HG03521 (cell line): ENCODE measurements around the gene SLC28A3.

Experiments
- ATAC-seq: cut with Tn5 transposase; IDR thresholded peaks from one replicate; pipeline ENCODE4 v1.9.1; 2021; ENCODE audit warnings: mild to moderate bottlenecking, moderate library complexity; ENCODE audit not compliant: unreplicated experiment

Gene SLC28A3

DNA sequence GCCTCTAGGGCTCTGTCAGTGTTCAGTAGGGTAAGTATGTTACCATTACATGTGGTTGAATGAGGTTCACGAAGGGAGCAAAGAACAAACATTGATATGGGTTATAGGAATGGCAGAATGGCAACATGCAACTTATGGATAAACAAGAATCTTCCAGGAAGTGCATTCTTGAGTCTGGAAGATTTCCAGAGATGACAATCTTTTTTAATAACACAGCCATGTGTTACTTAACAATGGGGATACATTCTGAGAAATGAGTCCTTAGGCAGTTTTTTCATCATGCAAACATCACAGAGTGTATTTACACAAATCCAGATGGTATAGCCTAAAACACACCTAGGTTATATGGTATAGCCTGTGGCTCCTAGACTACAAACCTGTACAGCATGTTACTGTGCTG is 9.1 kb upstream of the SLC28A3 start:
- no peak for ATAC-seq

DNA sequence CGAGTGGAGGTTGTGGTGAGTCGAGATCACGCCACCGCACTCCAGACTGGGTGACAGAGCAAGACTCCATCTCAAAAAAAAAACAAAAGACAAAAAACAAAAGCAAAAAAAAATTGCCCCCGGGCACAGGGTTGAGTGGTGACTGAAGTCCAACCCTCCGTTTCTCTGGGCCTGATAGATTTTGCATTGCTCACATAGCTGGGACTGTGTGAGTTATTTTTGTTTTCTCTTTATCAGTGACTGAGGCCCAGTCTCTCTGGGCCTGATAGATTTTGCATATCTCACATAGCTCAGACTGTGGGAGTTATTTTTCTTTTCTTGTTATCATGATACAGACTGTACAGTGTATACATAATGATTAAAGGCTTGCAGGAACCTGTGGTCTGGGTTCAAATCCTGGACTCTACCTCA is 2.6 kb upstream of the SLC28A3 start:
- ATAC-seq, result no peak

DNA sequence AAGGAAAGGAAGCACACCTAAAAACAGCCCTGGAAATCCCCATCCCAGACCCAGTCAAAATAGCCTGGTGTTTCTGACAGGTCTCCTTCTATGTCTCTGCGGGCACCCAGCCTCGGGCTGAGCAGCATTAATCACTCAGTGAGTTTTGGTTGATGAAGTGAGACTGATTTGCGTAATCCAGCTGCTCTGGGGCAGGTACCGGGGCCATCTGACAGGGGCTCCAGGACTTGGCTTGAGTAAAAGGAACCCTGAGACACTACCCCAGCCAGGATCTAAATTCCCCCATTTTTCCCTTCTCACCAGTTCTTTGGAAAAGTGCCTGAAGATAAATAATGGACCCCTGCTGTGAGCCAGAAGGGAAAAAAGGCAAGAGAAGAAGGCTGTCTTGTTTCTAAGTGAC is 596 bp downstream of the SLC28A3 start:
- no peak for ATAC-seq

DNA sequence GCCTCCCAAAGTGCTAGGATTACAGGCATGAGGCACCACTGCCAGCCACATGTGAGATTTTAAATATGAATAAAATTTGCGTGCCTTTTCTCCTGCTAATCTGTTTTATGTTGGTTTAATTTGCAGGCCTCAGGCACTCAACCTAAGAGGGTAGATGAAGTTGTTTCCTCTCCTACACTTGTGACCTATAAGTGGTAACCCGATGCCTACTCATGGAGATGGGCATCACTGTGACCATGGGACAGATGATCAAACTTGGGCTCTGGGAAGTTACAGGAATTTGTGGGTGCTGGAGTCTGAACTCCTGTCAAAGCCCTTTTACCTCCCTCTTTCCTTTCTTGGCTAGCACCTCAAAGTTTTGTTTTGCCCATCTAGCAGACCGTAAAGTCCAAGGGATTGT is 1.1 kb downstream of the SLC28A3 start:
- ATAC-seq, result no peak

DNA sequence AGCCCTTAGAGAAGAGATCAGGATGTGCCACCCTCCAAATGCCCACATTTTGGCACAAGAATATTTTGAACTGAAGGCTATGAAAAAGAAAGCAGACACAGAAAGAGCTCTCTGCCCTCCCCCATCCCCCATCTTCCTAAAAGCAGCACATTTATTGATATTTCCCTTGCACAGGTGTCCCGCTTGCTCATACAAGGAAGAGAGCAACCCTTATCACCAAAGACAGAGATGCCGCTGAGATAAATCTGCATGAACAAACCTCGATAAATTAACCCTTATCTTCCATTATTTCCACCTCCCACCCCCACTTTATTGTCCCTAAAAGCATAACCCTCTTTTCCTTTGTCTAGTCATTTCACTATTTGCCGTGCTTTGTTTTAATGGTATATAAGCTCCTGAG is 1.8 kb downstream of the SLC28A3 start:
- ATAC-seq, result no peak

DNA sequence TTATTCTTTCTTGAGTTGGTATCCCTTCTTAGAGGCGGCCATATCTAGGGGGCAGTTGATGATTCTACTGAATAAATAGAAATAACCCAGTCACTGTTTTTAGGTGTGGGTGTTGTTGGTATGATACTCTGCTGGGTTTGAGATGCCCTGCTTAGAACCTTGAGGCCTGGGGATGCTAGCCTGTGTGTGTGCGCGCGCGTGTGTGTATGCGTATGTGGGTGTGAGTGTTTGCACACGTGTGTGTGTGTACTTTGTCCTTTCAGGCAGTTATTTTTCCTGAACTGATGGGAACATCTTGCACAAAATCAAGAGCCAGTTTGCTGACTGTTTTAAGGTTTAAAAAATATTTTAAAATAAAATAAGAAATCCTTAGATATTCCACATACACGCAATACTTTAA is 3.3 kb downstream of the SLC28A3 start:
- no peak for ATAC-seq

DNA sequence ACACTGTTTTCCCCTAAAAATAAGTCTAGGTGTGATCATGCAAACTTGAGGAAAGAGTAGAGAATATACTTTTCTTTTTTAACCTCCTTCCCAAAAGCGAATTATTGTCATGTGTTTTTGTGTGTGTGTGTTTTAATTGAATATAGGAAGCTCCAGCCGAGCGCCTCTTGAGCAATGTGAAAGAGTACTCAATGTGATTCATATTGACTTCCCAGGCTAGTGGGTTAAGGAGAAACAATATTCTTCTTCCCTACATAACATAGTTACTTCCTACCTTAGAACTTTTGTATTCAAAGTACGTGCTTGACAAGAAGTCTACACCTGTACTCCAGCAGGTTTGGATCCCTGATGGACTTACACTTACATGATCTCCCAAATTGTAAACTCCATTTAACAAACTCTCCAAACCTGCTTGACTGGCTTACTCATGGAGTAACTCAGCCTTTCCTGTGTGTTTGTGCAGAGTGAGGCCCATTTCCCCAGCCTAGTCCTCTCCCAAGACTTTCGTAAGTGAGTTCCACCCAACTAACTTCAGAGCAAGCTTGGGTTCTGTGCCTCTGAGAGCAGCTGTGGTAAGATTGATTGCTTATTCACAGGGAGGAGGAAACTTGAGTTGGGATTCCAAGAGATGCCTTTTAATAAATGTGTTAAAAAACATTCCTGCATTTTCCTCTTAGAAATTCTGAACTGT is 9.3 kb downstream of the SLC28A3 start:
- no peak for ATAC-seq

DNA sequence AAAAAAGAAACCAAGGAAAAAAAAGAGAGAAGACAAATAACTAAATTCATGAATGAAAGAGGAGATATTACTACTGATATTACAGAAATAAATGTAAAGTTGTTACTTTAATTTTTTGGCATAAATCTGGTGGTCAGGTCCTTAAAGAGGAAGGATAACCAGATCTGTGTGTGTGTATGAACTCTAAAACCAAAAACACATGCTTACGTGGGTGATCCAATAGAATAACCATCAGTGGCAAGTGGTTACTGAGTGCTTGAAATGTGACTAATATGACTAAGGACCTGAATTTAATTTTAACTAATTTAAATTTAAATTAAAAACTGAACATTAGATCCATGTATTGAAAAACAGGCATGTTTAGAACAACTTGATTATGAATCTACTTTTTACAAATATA is 10.3 kb downstream of the SLC28A3 start:
- ATAC-seq, result no peak

DNA sequence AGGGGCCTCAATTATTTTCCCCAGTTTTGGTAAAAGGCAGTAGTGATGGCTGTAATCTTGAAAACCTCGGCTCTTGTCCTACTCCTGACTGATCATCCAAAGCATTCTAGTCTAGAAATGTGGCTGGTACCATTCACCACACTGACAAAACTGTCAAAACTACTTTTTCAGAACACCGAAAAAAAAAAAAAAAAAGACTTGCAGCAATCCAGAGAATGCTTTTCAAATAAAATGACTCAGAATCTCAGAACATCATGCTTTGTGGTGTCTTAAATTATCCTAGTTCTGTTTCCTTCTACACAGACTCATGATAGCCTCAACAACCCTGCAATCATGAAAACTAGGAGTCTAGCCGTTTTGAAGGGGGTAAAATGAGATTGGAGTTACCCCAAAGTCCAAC is 13.4 kb downstream of the SLC28A3 start:
- ATAC-seq, result no peak

DNA sequence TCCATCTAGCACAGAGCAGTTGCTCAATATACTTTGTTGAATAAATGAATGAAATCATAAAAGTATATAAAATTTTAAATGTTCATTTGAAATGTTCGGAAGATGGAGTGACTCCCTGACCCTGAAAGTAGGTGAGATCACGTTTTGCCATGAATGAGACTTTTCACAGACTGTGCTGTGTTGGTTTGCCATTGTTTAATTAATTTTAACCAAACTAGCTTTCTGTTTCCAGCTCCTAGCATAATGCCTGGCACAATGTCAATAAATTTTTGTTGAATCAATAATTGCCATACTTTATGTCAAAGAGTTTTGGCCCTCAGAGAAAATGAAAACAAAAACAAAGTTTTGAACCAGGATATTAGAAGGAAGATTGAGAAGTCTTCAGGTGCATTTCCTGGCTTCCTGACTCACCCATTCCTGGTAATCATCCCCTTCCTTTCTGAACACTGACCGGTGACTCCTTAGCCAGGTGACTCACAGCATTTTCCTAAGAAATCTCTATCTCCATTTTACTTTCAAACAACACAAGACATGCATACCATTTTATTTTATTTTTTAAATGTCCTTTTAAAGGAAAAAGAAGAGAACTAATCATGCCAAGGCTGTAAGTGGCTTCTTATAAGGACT is 15.1 kb downstream of the SLC28A3 start:
- no peak for ATAC-seq

DNA sequence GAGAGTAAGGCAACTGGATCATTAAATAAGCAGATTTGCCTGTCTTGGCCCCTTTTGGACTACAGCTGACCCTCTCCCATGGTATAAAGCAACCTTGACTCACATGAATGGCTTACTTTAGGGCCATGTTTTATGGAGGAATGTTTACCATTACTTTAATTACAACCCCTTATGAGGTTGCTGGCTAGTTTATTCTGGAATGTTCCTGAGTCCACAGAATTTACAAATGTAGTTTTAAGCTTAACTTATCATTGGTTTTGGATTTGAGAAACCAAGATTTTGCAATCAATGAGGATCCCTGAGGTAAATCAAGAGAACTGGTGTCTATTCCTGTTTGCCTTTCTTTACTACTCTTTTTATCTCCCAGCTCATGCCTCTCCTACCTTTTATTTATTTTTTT is 15.7 kb downstream of the SLC28A3 start:
- ATAC-seq, result no peak

DNA sequence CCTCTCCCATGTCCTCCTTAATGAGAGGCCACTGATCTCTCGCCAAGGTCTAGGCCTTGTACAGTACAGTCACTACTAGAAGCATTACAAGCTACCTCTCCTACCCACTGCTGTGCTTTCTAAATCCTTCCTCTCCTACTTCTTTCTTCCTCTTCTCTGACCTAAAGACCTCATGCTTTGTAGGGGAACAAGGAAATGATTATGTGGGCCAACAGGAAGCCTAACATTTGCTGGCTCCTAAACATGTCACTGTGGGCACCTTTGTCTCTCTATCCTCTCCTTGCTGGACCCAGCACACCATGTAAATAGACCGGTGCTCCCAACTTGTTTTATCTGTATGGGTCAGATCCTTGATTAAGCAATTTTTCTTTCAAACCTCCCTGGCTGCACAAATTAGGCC is 16.7 kb downstream of the SLC28A3 start:
- no peak for ATAC-seq

DNA sequence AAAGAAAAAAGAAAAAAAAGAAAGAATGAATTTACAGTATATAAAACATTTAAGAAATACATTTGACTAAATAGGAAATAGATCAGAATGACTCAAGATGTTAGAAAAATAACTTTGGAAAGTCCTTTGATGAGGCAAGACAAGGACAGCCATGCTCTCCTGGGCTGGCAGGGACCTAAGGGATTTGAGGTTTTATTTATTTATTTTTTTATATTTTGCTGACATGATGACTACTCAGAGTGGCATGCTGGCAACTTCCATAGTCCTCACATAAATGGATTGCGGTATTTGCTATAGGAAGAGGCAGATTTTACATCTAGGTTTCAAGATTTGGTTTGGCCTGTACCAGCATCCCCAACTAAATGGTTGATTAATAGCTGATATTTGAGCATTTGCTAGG is 17.7 kb downstream of the SLC28A3 start:
- ATAC-seq, result no peak

DNA sequence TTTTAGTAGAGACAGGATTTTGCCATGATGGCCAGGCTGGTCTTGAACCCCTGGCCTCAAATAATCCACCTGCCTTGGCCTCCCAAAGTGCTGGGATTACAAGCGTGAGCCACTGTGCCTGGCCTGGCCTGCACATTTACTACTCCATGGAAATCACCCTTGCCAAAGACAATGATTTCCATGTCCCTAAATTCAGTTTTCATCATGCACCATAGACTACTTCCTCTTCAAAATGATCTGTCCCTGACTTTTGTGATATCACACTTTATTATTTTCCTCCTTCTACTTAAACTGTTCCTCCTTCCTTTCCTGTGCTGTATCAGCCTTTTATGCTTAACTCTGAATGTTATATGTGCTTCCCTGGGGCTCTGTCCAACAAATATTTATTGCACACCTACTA is 20.3 kb downstream of the SLC28A3 start:
- ATAC-seq, result no peak

DNA sequence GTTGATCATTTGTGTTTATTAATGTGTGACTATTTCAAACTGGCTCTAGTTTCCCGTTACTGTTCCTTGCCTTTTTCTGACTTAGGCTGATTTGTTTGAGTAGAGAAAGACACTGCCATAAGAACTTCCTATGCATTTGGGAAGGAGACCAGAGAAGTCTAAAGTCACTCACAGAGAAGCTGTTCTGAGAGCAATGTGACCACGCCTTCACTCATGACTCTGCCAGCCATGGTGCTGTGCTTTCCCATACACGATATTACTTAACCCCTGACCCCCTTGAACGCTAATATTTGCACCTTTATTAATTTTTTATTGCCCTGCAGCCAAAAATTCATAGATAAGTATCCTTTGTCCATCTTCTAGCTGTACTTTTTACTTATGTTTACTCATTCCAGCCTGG is 20.9 kb downstream of the SLC28A3 start:
- no peak for ATAC-seq

DNA sequence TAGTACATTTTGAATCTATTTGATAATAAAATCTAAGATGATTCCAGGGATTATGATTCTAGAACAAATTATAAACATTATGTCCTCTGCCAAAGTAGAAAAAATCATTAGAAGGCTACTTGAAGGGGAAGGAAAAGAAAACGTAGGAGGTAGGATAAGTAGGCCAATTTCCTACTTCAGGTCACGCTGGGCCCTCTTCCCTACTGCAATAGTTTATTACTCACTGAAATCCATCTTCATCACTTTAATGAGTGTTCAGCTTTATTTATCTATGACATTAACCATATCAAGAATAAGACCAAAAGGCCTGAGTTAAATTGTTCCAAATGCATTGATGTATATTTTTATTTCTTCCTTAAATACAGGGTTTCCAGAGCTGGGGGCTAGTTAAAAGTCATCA is 21.6 kb downstream of the SLC28A3 start:
- ATAC-seq, result no peak

DNA sequence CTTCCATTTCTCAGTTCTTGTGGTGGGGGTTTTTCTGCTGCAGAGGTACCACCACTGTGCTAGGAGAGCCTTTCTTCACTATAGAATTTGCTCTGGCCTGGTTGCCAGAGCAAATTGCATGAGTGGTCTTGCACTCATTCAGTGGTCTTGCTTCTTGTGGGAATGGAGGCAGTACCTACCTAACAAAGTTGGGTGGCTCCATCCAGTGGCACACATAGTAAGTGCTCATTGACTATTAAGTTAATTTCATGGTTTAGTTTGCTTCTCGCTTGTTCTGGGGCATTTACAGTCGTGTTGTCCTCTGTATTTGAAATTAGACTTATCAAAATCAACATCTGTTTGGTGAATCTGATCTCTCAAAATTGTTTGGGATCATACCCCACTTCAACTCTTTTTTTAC is 23.0 kb downstream of the SLC28A3 start:
- ATAC-seq, result no peak

DNA sequence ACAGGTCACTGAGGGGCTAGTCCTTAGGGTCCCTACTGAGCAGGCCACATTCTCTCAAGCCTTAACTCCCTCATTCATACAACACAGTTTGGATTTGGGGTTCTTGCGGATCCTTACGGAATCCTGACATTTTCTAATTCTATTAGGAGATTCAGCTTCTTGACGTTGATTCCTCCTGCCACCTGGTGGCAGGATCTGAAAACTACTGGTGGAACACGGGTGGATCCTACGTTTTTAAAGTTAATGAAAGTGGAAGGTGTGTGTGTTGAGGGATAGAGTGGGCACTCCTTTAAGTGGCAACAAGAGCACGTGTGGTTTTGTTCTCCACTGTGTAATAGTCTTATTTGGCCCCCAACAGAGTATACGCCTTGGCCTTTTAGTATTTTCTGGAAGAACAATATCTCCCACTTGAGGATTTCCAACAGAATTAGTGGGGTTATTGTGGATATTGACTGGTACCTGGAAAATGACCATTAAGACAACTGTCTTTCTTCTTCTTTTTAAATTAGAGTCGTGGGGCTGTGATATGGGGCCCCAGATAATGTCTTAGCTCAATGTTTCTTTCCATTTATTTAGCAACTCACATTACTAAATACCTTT is 25.2 kb downstream of the SLC28A3 start:
- ATAC-seq, result peak; percentile 62

DNA sequence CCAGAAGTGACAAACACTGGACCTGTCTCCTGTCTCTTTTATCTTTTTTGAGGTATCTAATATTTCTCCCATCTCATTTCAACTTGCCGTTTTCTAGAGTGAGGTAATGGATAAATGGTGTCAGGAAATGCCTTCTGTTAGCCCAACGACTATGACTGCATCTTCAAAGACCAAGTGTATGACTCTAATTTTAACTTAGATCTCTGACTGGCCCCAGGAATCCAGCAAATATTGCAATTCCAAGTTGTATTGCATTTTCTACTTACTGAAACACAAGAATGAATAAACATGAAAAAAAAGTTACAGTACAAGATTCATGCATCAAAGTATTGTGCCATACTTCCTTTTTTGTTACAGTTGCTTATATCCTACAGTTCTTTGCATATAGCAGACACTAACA is 26.3 kb downstream of the SLC28A3 start:
- no peak for ATAC-seq

DNA sequence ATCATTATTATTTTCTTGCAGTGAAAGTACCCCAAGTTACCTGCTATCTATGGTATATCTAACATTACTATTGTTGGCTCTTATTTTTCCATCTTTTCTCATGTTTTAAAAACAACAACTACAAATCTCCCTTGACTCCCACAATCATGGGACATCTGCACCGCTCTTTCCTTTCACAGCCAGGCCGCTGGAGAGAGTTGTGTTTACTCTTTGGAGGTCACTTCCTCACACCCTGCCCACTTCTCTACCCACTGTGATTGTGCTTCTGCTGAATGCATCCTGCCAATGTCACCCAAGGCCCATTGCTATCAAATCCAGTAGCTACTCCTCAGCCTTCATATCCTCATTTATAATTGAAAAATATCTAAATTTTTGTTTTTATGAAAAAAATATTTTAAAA is 29.7 kb downstream of the SLC28A3 start:
- no peak for ATAC-seq

DNA sequence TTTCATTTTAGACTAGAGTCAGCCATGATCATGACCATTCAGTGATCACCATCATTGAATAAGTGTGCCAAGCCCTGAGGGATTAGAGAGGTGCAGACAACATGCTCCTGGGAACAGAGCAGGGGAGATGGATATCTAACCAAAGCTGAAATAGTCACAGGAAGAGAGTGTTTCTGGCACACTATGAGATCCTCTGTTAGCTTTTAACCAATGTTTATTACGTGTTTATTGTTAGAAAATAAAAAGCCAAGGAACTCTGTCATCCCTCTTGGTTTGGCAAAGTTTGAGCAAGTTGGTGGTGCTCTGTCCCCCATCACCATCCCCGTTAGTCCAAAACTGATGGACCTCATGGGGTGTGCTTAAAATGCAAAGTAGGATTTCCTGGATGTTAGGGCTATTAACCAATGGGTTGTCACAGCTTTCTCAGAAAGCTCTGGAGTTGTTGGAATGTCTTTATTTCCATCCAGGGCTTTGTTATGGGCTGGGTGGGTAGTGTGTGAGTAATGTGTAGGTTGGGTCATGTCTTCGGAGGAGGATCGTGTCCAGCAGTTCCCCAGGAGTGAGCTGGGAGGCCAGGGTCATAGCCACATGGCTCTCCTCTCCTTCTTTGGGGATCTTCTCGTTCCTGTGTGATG is 34.9 kb downstream of the SLC28A3 start:
- ATAC-seq, result no peak

DNA sequence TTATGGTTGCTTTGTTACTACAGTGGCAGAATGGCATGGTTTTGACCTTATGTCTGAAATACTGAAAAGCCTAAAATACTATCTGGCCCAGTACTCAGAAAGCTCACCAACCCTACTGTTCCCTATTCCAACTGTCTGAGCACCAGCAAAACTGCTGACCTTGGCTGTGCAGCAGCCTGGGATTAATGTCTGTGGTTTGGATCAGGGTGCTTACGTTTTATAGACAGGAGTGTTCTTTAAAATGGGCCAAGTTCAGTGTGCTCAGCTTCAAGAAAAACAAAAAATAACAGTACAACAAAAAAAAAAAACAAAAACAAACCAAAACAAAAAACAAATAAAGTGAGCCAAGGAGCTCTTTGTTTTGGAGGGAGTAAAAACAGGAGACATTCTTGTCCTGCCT is 36.4 kb downstream of the SLC28A3 start:
- no peak for ATAC-seq
